ENCODE measurements around the gene MRPS17. TPM values are rescaled to one million over a fixed set of nuclear protein-coding genes. Genes with fewer than 3 reads are reported as not detected.

MRPS17 gene
- total and polyA plus RNA-seq, 3 experiments from 2014 or later = 19.0 to 35.5 (median 34.3) TPM

Other genes with a start within 250 kb of the MRPS17 start
- not detected for gene SEPTIN14, start 89.1 kb upstream of the MRPS17 start, total RNA-seq
- not detected for gene SEPTIN14, start 89.1 kb upstream of the MRPS17 start, polyA plus RNA-seq
- 1 to 10 TPM; 1.4 TPM for gene ZNF713, start 64.4 kb upstream of the MRPS17 start, total RNA-seq
- gene ZNF713, start 64.4 kb upstream of the MRPS17 start, polyA plus RNA-seq = 0.69 TPM
- 10 to 100 TPM; 42.2 to 46.5 TPM for gene NIPSNAP2, start 12.7 kb downstream of the MRPS17 start, total RNA-seq
- gene NIPSNAP2, start 12.7 kb downstream of the MRPS17 start, polyA plus RNA-seq = 36.4 TPM
- gene PSPH, start 99.6 kb downstream of the MRPS17 start, total RNA-seq = 10 to 100 TPM; 26.7 TPM
- 3.9 TPM for gene PSPH, start 99.6 kb downstream of the MRPS17 start, polyA plus RNA-seq
- gene CCT6A, start 99.9 kb downstream of the MRPS17 start, total RNA-seq = 100 to 1,000 TPM; 348 to 361 TPM
- gene CCT6A, start 99.9 kb downstream of the MRPS17 start, polyA plus RNA-seq = 93.3 TPM
- gene SUMF2, start 112.4 kb downstream of the MRPS17 start, total RNA-seq = 100 to 1,000 TPM; 140 TPM
- 151 TPM for gene SUMF2, start 112.4 kb downstream of the MRPS17 start, polyA plus RNA-seq
- gene PHKG1, start 141.1 kb downstream of the MRPS17 start, total RNA-seq = 1 to 10 TPM; 1.2 TPM
- 0.95 TPM for gene PHKG1, start 141.1 kb downstream of the MRPS17 start, polyA plus RNA-seq
- gene CHCHD2, start 154.6 kb downstream of the MRPS17 start, total RNA-seq = 100 to 1,000 TPM; 599 to 610 TPM
- gene CHCHD2, start 154.6 kb downstream of the MRPS17 start, polyA plus RNA-seq = 522 TPM
- not detected for gene NUPR2, start 164.5 kb downstream of the MRPS17 start, total RNA-seq
- gene NUPR2, start 164.5 kb downstream of the MRPS17 start, polyA plus RNA-seq = not detected